Measurements from ENCODE around the gene HOXA3. TPM values are rescaled to one million over a fixed set of nuclear protein-coding genes. Genes with fewer than 3 reads are reported as not detected.

HOXA3 gene
- total RNA-seq, 1 experiment from 2014 or later = not detected

GRCh38 chr7:27160546-27161213 lies 8.3 kb upstream of the HOXA3 start:
- Histone ChIP-seq H2BK120ac (ENCODE audit: low read depth, low read length, poor library complexity, severe bottlenecking) (no peak overlapping the region), H4K20me1 (ENCODE audit: control insufficient read depth, insufficient read depth, insufficient read length) (no peaks in the 10 kb centered on the region), H3K79me1 (ENCODE audit: insufficient read depth, low read depth, low read length, poor library complexity, severe bottlenecking) (no peaks in the 10 kb centered on the region), H3K14ac (ENCODE audit: insufficient read depth, low read length) (no peak overlapping the region), H2BK20ac (ENCODE audit: low read depth, low read length, poor library complexity, severe bottlenecking) (no peak overlapping the region), H4K91ac (ENCODE audit: insufficient read length, low read depth, low read length) (no peak overlapping the region), H2BK5ac (ENCODE audit: insufficient read length, low read length) (no peak overlapping the region), H3K4me2 (ENCODE audit: insufficient read depth, insufficient read length, low read length) (peak overlapping the region; percentile 47), H3K23ac (ENCODE audit: insufficient read length, low read depth, low read length) (no peak overlapping the region), H3K9ac (ENCODE audit: extremely low read depth, insufficient read length, low read length) (no peak overlapping the region), H2AK5ac (ENCODE audit: insufficient read length, low read length) (no peak overlapping the region), H2BK12ac (ENCODE audit: insufficient read length, low read depth, low read length) (no peak overlapping the region), H3K18ac (ENCODE audit: insufficient read length, low read depth, low read length) (no peak overlapping the region), H4K8ac (replicated peaks; ENCODE audit: insufficient read length, low read depth, low read length) (no peak overlapping the region), H3K23me2 (ENCODE audit: insufficient read length, low read depth, low read length, poor library complexity, severe bottlenecking) (no peaks in the 10 kb centered on the region), H3K4me1 (ENCODE audit: insufficient read depth, low read length) (no peaks in the 10 kb centered on the region), H3K27ac (ENCODE audit: insufficient read length, low read depth, low read length) (no peak overlapping the region), H3K56ac (ENCODE audit: insufficient read length, low read depth, low read length) (no peak overlapping the region), H4K5ac (ENCODE audit: insufficient read length, low read depth, low read length) (no peak overlapping the region), H3K79me2 (ENCODE audit: insufficient read depth, low read length) (no peaks in the 10 kb centered on the region), H2AFZ (ENCODE audit: low read length) (no peak overlapping the region), H3T11ph (ENCODE audit: low read length) (no peak overlapping the region), H3K9me3 (ENCODE audit: control insufficient read depth, low read depth, low read length) (no peaks in the 10 kb centered on the region), H3K4ac (ENCODE audit: low read depth, low read length) (no peak overlapping the region), H2BK15ac (ENCODE audit: low read depth, low read length) (no peak overlapping the region), H3K27me3 (ENCODE audit: insufficient read depth, low read length) (peaks cover 97% of the 10 kb centered on the region)
- WGBS (ENCODE audit: extremely low coverage, insufficient read length, low lambda C conversion rate) = no CpG with 5 or more reads among the region's 54 CpGs
- TF ChIP-seq, protein P1, sequence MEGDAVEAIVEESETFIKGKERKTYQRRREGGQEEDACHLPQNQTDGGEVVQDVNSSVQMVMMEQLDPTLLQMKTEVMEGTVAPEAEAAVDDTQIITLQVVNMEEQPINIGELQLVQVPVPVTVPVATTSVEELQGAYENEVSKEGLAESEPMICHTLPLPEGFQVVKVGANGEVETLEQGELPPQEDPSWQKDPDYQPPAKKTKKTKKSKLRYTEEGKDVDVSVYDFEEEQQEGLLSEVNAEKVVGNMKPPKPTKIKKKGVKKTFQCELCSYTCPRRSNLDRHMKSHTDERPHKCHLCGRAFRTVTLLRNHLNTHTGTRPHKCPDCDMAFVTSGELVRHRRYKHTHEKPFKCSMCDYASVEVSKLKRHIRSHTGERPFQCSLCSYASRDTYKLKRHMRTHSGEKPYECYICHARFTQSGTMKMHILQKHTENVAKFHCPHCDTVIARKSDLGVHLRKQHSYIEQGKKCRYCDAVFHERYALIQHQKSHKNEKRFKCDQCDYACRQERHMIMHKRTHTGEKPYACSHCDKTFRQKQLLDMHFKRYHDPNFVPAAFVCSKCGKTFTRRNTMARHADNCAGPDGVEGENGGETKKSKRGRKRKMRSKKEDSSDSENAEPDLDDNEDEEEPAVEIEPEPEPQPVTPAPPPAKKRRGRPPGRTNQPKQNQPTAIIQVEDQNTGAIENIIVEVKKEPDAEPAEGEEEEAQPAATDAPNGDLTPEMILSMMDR (conservative IDR thresholded peaks at IDR 0.05) = peak; percentile 98
- Mint-ChIP-seq H3K36me3 (ENCODE audit: insufficient read depth in 1 of 3, low read depth in 3 of 3) (peaks cover 0 to 2% (median 0%) of the 10 kb centered on the region in 3 experiments; a peak in 2 of 7 replicates), H3K27ac (no peak overlapping the region), H3K27me3 (ENCODE audit: low read depth) (peaks cover 98% of the 10 kb centered on the region), H3K9me3 (peaks cover 13% of the 10 kb centered on the region in 2 experiments), H3K4me3 (peak overlapping the region; percentile 37 to 60; a peak in 3 of 5 replicates), H3K4me1 (peaks cover 3 to 14% of the 10 kb centered on the region in 2 experiments)
- peak; percentile 87 for DNase-seq

All from H9 (cell line).